ENCODE data around the gene SPATA3. TPM values are rescaled to one million over a fixed set of nuclear protein-coding genes. Genes with fewer than 3 reads are reported as not detected.

SPATA3 gene
- total and polyA plus RNA-seq, 2 of the 13 experiments (the other 11 are each of a cell fraction or from before 2014, with no cell fraction given), result not detected

DNA sequence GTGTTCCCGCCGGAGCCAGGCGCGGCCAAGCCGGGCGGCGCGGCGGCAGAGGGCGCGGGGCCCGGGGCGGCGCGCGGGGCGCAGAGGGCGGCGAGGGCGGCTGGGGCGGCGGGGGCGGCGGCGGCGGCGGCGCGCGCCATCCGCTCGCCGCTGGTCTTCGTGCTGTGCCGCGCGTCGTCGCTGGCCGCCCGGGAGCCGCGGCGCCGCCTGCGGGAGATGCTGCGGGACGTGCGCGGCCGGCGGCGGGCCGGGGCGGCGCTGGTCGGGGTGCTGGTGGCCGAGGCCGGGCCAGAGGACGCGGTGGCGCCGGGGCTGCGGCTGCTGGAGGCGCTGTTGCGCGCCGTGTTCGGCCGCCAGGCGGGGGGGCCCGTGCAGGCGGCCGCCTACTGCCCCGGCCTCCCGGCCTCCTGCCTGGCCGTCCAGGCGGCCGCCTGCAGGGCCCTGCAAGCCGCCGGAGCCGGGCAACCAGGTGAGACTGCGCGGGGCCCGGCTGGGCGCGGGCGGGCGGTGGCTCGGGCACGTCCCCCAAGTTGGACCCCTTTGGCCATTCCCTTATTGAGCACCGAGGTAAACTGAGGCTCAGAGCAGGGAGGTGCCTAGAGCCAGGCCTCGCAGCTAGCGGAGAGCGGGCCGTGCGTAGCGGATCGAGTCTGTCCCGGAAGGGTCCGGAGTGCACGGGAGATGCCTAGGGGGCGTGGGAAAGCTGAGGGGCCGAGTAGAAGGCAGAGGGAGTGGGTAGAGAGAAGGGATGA lies 42.0 kb downstream of the SPATA3 start (continued):
- TF ChIP-seq RBFOX2 (IDR thresholded peaks at IDR 0.05; ENCODE audit: low read depth, low read length), result peak; percentile 73
- TF ChIP-seq ZKSCAN8 (CRISPR knock-in tag; IDR thresholded peaks at IDR 0.05; ENCODE audit: borderline replicate concordance), result no peak; the same call in 1 of the 2 replicates
- no peak for TF ChIP-seq ZNF761 (CRISPR knock-in tag; conservative IDR thresholded peaks at IDR 0.05)
- peak; percentile 8; the same call in 1 of the 2 replicates for TF ChIP-seq TARDBP (CRISPR knock-in tag; IDR thresholded peaks at IDR 0.05)
- no peak for TF ChIP-seq IKZF1 (IDR thresholded peaks at IDR 0.05)
- TF ChIP-seq ZNF160 (CRISPR knock-in tag; IDR thresholded peaks at IDR 0.05), result 0 out of 2 replicates have a peak, but pooled peaks have one; percentile 56
- TF ChIP-seq, protein P1, sequence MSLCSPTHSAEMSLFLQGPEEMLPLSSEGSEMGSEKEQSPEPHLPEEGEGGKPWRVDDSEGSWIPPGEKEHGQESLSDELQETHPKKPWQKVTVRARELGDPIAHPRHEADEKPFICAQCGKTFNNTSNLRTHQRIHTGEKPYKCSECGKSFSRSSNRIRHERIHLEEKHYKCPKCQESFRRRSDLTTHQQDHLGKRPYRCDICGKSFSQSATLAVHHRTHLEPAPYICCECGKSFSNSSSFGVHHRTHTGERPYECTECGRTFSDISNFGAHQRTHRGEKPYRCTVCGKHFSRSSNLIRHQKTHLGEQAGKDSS (CRISPR knock-in tag; IDR thresholded peaks at IDR 0.05; ENCODE audit: borderline replicate concordance, low read depth), result no peak
- no peak for TF ChIP-seq PHB2 (IDR thresholded peaks at IDR 0.05; ENCODE audit: partially characterized antibody)
- no peak for TF ChIP-seq CBX1 (IDR thresholded peaks at IDR 0.05; ENCODE audit: low read depth)
- TF ChIP-seq MEIS1 (CRISPR knock-in tag; IDR thresholded peaks at IDR 0.05; ENCODE audit: borderline replicate concordance), result no peak
- no peak for TF ChIP-seq JARID2 (CRISPR knock-in tag; IDR thresholded peaks at IDR 0.05; ENCODE audit: insufficient replicate concordance)
- TF ChIP-seq ZNF180 (CRISPR knock-in tag; IDR thresholded peaks at IDR 0.05; ENCODE audit: borderline replicate concordance, low read depth), result no peak
- TF ChIP-seq, protein P2, sequence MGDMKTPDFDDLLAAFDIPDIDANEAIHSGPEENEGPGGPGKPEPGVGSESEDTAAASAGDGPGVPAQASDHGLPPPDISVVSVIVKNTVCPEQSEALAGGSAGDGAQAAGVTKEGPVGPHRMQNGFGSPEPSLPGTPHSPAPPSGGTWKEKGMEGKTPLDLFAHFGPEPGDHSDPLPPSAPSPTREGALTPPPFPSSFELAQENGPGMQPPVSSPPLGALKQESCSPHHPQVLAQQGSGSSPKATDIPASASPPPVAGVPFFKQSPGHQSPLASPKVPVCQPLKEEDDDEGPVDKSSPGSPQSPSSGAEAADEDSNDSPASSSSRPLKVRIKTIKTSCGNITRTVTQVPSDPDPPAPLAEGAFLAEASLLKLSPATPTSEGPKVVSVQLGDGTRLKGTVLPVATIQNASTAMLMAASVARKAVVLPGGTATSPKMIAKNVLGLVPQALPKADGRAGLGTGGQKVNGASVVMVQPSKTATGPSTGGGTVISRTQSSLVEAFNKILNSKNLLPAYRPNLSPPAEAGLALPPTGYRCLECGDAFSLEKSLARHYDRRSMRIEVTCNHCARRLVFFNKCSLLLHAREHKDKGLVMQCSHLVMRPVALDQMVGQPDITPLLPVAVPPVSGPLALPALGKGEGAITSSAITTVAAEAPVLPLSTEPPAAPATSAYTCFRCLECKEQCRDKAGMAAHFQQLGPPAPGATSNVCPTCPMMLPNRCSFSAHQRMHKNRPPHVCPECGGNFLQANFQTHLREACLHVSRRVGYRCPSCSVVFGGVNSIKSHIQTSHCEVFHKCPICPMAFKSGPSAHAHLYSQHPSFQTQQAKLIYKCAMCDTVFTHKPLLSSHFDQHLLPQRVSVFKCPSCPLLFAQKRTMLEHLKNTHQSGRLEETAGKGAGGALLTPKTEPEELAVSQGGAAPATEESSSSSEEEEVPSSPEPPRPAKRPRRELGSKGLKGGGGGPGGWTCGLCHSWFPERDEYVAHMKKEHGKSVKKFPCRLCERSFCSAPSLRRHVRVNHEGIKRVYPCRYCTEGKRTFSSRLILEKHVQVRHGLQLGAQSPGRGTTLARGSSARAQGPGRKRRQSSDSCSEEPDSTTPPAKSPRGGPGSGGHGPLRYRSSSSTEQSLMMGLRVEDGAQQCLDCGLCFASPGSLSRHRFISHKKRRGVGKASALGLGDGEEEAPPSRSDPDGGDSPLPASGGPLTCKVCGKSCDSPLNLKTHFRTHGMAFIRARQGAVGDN (CRISPR knock-in tag; IDR thresholded peaks at IDR 0.05), result peak; percentile 78
- TF ChIP-seq, protein P3, sequence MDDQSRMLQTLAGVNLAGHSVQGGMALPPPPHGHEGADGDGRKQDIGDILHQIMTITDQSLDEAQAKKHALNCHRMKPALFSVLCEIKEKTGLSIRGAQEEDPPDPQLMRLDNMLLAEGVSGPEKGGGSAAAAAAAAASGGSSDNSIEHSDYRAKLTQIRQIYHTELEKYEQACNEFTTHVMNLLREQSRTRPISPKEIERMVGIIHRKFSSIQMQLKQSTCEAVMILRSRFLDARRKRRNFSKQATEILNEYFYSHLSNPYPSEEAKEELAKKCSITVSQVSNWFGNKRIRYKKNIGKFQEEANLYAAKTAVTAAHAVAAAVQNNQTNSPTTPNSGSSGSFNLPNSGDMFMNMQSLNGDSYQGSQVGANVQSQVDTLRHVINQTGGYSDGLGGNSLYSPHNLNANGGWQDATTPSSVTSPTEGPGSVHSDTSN (CRISPR knock-in tag; IDR thresholded peaks at IDR 0.05; ENCODE audit: borderline replicate concordance), result no peak
- peak; percentile 51; the same call in 1 of the 2 replicates for TF ChIP-seq ZNF343 (CRISPR knock-in tag; IDR thresholded peaks at IDR 0.05)
- no peak for TF ChIP-seq PTBP1 (IDR thresholded peaks at IDR 0.05; ENCODE audit: low read depth, low read length, poor library complexity, severe bottlenecking)
- no peak for TF ChIP-seq TCF7L2 (IDR thresholded peaks at IDR 0.05; ENCODE audit: low read depth, low read length)
- TF ChIP-seq, protein P4, sequence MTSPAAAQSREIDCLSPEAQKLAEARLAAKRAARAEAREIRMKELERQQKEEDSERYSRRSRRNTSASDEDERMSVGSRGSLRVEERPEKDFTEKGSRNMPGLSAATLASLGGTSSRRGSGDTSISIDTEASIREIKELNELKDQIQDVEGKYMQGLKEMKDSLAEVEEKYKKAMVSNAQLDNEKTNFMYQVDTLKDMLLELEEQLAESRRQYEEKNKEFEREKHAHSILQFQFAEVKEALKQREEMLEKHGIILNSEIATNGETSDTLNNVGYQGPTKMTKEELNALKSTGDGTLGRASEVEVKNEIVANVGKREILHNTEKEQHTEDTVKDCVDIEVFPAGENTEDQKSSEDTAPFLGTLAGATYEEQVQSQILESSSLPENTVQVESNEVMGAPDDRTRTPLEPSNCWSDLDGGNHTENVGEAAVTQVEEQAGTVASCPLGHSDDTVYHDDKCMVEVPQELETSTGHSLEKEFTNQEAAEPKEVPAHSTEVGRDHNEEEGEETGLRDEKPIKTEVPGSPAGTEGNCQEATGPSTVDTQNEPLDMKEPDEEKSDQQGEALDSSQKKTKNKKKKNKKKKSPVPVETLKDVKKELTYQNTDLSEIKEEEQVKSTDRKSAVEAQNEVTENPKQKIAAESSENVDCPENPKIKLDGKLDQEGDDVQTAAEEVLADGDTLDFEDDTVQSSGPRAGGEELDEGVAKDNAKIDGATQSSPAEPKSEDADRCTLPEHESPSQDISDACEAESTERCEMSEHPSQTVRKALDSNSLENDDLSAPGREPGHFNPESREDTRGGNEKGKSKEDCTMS (CRISPR knock-in tag; conservative IDR thresholded peaks at IDR 0.05), result no peak
- TF ChIP-seq, protein P5, sequence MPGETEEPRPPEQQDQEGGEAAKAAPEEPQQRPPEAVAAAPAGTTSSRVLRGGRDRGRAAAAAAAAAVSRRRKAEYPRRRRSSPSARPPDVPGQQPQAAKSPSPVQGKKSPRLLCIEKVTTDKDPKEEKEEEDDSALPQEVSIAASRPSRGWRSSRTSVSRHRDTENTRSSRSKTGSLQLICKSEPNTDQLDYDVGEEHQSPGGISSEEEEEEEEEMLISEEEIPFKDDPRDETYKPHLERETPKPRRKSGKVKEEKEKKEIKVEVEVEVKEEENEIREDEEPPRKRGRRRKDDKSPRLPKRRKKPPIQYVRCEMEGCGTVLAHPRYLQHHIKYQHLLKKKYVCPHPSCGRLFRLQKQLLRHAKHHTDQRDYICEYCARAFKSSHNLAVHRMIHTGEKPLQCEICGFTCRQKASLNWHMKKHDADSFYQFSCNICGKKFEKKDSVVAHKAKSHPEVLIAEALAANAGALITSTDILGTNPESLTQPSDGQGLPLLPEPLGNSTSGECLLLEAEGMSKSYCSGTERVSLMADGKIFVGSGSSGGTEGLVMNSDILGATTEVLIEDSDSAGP (CRISPR knock-in tag; IDR thresholded peaks at IDR 0.05; ENCODE audit: borderline replicate concordance), result peak; percentile 15
